NCI-H2107 treated with DMSO at 0.1 percent for 48 hours (cell line): ENCODE measurements around the gene MGLL.

ENCODE experiments used
- DNase-seq: peaks from one replicate; lab custom pipeline; 2025; ENCODE audit not compliant: unreplicated experiment; lab: John Stamatoyannopoulos, UW

The MGLL gene

DNA sequence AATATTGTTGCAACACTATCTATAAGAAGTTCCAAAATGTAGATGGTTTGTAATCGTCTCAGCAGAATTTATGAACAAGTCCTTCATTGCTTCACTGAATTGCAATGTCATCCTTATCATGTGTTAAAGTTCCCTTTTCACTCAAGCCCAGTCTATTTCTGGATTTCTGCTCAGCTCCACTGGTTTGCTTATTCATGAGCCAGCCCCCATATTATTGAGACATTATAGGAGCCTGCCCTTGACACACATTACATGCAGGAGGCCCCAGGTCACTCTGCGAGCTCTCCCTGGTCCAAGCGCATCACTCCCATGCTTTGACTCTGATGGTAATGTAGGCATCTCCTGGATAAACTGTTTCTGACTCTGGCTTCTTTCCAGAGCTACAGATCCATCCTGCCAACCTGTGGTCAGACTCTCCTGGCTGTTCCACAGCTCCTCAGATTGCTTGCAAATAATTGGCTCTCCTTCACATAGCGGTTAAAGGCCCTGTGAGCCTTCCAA lies 92.7 kb downstream of the MGLL start:
- peak; percentile 56 for DNase-seq

- no peak for DNase-seq
Measured at GRCh38 chr3:127728417-127729015, 93.8 kb downstream of the MGLL start.

- DNase-seq: no peak
Measured at GRCh38 chr3:127726894-127727293, 95.4 kb downstream of the MGLL start.

DNA sequence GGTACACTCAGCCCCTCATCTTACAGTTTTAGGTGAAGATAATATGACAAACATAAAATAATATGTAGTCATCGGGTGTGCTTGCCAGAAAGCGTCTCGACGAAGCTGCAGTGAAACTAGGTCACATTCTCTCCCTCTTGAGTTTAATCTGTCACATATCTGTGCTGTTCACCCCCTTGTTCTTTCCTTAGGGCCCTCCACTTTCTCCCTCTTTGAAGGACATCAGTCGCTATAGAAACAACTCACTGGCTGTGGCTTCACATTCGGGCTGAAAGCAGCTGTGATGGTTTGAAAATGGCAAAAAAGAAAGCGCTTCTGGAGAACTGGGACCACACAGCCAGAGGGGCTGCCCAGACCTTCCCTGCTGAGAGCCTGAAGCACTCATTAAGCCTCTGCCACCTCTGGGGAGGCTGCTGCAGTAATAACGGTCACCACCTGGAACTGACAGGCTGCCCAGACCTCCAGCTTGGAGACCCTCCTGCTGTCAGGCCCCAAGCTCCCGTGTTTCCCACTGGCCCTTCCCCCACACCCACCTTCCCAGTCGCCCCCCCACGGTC lies 99.2 kb downstream of the MGLL start:
- DNase-seq: peak; percentile 48

DNA sequence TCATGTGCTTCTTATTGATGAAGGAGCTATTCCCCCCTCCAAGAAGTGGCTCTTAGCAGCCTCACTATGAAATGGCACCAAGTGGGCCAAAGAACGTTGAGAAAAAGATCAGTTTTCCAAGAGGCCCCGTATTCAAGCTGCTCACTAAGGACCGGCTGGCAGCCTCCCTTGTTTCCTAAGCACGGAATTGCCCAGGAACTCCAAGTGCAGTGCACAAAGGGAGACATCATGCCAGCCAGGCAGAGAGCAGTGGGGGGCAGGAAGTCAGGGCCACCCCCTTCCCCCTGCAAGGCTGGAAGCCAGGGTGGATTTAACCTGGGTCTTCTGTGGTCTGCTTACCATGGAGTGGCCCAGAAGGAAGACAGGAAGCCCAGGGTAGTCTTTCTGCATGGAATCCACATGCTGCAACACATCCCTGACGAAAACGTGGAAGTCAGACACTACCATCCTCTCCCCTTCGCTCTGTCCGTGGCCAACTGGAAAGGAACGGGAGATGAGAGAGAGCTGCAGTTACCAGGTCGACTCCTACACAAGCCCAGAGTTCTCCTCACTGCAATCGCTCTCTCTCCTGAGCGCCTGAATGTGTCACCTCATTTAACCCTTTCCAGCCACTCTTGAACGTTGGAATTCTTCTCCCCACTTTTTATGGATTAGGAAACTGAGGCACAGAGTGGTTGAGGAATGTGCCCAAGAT lies 100.1 kb downstream of the MGLL start:
- no peak for DNase-seq

- DNase-seq: no peak
Measured at GRCh38 chr3:127720985-127721935, 101.1 kb downstream of the MGLL start.

DNA sequence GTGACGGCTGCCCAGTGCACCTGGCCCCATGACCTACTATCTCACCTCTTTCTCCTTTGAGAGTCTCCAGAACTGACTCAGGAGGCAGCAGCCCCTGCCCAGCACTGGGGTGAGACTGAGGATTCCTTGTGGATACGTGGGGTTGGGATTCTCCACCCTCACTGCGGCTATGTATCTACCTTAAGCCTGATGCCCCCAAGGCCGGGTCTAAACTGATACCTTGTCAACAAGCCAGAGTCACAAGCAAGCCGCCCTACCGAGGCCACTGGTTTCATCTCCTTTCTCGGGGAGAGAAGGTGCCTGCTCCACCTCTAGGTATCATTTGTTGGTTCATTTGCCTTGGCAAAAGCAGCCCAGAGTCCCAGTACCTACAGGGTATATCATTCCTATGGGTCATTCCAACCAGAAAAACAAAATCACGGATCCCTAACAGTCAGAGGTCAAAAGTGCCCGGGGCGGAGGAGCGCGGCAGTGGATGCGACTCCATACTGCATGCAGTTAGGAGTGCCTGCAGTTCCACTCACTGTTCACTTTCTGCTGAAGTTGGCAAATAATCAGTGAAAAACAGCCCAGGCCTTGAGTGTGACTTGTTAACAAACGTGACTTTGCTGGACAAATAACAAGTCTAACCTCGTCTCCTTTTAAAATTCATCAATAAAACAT lies 102.0 kb downstream of the MGLL start:
- DNase-seq: no peak

- no peak for DNase-seq
Measured at GRCh38 chr3:127719369-127719768, 102.9 kb downstream of the MGLL start.

- no peak for DNase-seq
Measured at GRCh38 chr3:127718916-127719290, 103.4 kb downstream of the MGLL start.

GRCh38 chr3:127718245-127718915 lies 103.9 kb downstream of the MGLL start:
- DNase-seq: no peak

DNA sequence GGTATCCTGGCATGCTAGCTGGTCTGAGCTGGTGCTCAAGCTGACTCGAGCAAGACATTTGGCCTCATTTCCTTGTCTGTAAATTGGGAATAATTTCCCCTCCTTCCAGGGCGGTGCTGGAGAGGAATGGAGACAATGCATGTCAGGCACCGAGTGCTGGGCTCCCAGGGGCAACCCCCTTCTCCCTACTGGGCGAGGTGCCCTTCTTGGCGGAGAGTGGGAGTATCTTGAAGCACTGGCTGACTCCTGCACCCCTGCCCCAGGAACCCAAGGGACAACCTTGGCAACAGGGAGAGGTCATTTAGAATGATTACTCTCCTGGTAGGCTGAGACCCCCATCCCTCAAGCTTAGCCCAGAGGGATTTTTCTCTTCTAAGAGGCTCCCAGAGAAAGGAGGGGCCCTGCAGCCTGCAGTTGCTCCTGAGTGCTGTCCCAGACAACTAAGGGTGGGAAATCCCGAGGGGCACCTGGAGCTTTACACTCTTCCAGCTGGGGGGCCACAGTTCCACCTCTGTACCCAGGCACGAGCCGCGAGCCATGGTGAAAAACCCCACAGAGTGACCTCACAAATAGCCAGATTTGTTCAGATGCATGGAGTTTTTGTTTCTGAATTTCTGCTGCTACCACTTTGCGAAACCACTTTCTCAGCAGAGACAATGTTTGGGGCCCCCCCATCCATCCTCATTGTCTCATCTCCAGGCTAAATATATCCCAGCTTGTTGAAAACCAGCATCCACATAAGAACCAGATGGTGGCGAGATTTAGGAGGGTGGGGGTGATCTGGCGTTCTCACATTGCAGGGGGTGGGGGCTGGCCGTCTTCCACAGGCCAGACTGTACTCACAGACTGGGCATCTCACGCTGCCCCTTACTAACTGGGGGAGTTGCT lies 104.7 kb downstream of the MGLL start:
- no peak for DNase-seq

DNA sequence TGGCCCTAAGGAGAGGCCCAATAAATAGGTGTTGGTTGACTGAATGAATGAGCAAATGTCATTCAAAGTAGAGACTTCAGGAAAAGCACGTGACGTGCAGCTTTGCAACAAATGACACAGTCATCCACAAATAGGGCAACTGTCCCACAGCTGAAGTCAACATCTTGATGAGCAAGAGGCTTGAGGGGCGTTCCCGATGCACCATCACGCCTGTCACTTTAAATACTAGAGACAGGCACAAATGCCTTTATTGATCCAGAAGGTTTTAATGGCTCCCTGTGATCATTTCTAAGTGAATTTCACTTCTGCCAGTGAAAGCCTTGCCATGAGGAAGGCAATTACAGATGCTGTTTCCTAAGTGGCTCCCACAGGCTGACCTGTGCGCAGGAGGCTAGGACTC lies 105.9 kb downstream of the MGLL start:
- DNase-seq: no peak

- DNase-seq: no peak
Measured at GRCh38 chr3:127715532-127715931, 106.8 kb downstream of the MGLL start.

- DNase-seq: no peak
Measured at GRCh38 chr3:127714866-127715265, 107.4 kb downstream of the MGLL start.

DNA sequence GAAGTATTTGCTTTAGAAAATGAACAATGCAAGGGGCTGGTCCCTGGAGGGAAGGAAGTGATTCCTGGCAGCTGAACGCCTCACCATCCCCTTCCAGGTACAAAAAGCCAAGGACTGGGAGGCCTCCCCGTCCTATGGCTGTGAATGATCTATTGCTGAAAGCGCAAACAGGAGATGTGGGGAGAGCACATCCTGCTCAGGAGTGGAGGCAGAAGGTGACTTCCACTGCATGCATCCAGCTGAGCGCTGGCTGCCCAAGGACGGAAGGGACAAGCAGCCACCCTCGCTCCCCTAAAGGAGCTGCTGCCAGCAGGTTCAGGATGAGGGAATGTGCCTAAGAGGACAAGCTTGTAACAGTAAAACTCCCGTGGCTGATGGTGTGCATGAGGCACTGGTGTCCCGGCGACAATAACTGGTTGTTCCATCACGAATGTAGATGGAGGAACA lies 108.2 kb downstream of the MGLL start:
- peak; percentile 31 for DNase-seq

GRCh38 chr3:127712881-127713771 lies 109.2 kb downstream of the MGLL start:
- DNase-seq: no peak

DNA sequence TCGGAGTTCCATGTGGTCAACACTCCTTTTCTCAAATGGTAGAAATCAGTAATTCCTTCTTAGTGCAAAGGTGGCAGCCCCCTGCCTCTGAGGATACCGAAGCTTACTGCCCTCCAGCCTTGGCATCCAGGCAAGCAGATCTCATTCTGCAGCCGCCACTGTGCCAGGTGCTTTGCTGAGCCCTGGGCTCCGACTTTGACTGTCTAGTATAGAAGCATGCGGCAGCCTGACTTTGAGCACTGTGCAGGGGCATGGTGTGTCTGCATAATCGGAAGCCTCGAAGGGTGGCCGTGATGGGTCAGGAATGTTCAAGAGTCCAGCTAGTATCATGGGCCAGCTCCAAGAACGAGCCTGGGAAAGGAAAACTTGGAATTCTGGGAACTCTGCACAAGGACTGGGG lies 109.9 kb downstream of the MGLL start:
- DNase-seq: no peak

DNA sequence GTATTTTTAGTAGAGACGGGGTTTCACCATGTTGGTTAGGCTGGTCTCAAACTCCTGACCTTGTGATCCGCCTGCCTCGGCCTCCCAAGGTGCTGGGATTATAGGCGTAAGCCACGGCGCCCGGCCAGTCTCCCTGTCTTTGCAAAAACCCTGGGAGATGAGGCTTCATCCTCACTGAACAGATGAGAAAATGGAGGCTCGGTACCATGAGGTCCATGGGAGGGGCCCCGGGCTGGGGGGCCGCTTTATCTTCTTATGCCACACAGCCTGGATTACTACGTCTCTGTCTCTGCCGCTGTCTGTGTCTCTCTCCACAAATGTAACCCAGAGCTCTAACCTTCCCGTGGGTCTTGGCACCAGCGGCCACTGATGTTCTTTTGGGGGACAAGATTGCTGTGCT lies 110.4 kb downstream of the MGLL start:
- DNase-seq: no peak
